AG09309 (cell line): ENCODE results near the gene SIKE1.

Experiments
- DNase-seq: peaks from one replicate; pipeline ENCODE4 v3.0.0-alpha.2; 2010; ENCODE audit warnings: low read depth
- H3K4me3 ChIP-seq: 2 replicates; pipeline ENCODE4 v1.5.1; 2011; ENCODE audit warnings: mild to moderate bottlenecking, low read depth, low read length, moderate library complexity; ENCODE audit not compliant: control insufficient read depth
- TF ChIP-seq, protein P1 (sequence below): IDR thresholded peaks from 2 replicates; pipeline ENCODE4 v1.5.1; 2011; ENCODE audit warnings: mild to moderate bottlenecking, low read depth, low read length, inconsistent platforms; ENCODE audit not compliant: insufficient read depth, control insufficient read depth; ENCODE audit errors: missing control alignments

SIKE1 gene

DNA sequence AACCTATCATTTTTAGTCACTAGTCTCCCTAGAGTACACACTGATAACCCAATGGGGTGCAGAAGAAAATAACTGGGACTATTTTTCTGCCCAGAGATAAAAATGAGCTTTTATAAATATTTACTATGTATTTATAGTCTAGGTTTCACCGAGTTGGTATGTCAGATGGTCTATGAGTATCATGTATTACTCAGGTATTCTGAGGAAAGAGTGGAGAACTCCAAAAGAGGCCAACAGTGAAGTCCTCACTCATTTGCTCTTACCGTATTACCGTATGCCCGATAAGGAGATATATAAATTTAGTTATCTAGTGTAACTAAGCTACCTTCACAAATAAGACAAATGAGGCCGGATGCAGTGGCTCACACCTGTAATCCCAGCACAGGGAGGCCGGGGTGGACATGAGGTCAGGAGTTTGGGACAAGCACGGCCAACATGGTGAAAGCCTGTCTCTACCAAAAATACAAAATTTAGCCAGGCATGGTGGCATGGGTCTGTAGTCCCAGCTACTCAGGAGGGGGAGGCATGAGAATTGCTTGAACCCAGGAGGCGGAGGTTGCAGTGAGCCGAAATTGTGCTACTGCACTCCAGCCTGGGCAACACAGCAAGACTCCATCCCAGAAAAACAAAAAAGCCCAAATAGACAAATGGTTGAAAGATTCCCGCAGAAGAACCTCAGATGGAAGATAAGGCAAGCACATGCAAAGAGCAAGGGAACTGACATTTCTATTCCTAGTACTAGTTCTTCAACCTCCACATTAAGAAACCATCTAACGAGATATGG lies 38.3 kb downstream of the SIKE1 start:
- H3K4me3 ChIP-seq: no peak overlapping the region
- TF ChIP-seq, protein P1, sequence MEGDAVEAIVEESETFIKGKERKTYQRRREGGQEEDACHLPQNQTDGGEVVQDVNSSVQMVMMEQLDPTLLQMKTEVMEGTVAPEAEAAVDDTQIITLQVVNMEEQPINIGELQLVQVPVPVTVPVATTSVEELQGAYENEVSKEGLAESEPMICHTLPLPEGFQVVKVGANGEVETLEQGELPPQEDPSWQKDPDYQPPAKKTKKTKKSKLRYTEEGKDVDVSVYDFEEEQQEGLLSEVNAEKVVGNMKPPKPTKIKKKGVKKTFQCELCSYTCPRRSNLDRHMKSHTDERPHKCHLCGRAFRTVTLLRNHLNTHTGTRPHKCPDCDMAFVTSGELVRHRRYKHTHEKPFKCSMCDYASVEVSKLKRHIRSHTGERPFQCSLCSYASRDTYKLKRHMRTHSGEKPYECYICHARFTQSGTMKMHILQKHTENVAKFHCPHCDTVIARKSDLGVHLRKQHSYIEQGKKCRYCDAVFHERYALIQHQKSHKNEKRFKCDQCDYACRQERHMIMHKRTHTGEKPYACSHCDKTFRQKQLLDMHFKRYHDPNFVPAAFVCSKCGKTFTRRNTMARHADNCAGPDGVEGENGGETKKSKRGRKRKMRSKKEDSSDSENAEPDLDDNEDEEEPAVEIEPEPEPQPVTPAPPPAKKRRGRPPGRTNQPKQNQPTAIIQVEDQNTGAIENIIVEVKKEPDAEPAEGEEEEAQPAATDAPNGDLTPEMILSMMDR: no peak
- DNase-seq: no peak

DNA sequence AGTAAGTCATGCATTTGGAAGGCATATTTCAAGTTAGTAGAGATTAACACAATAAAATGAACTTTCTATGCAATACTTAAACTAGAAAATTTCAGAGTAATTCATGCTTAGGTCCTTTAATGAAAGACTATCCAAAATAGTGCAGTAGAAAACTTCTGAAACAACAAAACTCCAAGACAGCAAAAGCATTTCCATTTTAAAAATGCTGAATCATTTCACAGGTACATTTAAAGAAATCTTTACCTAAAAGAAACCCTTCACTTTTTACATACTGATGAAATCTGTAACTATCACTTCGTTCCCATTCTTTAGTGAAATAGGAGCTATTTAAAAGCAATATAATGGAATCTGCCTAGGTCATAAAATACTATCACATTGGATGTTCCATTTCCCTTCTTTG lies 40.2 kb downstream of the SIKE1 start:
- DNase-seq: no peak
- no peak overlapping the region for H3K4me3 ChIP-seq
- TF ChIP-seq, protein P1: no peak

DNA sequence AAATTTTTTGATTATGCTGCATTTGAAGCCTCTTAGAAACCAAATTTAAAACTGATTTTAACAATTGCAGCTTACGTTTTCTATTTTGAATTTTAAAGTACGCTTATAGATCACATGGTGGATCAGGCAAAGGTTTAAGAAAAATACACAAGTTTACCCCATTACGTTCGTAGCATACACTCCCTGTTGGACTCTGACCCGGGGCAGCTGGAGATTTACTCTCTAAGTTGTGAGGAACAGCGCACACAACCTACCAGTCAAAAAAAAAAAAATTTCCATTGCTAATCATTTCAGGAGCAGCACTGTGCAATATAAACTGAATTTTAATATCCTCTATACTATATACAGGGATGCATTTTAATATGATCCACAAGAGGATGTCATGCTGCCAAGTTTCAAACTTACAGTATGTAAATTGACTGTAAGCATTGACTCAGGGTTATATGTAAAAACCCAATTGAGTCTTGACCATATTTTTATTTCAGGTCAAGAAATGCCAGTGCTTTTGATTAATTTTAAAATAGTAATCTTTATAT lies 43.1 kb downstream of the SIKE1 start:
- TF ChIP-seq, protein P1: no peak

DNA sequence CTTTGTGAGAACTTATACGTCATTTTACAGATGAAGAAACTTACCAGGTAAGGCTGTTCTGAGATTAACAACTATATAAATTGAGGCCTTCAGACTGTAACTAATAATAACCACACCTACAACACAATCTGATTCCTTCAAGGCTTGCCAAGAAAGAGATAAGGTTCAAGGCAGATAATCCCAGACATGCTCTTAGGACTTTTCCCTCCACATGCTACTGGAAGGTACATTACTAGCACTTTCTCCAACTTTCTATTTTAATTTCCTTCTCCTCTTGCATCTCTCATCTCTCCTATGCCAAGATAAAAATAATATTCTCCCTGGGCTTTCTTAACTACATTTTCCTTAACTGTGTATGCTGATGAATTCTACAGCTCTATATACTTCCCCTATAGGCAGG lies 45.0 kb downstream of the SIKE1 start:
- TF ChIP-seq, protein P1: no peak
- no peak for DNase-seq
- no peak overlapping the region for H3K4me3 ChIP-seq

More for the DNA sequence above, 43.1 kb downstream of the SIKE1 start:
- DNase-seq: no peak
- no peak overlapping the region for H3K4me3 ChIP-seq

DNA sequence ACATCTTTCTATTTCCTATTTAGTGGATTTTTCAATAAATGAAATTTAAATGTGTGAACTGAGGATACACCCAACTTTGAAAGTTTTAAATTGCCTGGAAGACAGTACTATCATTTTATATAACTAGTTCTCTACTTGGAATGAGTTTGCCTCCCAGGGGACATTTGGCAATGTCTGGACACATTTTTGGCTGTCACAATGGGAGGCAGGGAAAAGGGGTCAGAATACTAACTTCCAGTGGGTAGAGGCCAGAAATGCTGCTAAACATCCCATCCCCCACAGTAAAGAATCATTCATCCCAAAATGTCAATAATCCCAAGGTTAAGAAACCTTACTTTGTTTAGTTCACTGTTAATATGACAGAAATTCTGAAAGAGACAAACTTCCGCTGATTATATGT lies 50.7 kb downstream of the SIKE1 start:
- no peak overlapping the region for H3K4me3 ChIP-seq
- TF ChIP-seq, protein P1: no peak
- no peak for DNase-seq

DNA sequence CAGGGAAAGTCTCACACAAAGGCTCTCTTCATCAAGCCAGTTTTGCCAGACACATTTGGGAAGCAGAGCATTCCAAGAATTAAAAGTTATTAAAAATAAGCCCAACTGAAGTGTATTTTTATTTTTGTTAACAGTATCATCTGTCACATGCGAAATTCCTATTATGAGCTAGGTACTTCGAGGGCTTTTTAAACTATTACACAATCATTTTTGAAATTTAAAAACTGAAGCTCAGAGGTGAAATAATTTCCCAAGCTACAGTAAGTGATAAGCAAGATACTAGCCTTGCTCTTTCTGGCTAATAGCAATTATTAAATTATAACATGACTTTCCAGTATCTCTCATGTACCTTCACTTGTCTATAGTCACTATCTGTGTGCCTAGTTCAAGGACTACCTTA lies 51.9 kb downstream of the SIKE1 start:
- no peak for DNase-seq
- H3K4me3 ChIP-seq: no peak overlapping the region
- TF ChIP-seq, protein P1: no peak
